ENCODE data around the gene TRMU. TPM values are rescaled to one million over a fixed set of nuclear protein-coding genes. Genes with fewer than 3 reads are reported as not detected.

Gene TRMU
- total and polyA plus RNA-seq, 4 experiments from 2014 or later, result 14.5 to 93.0 (median 48.6) TPM

- POLR2A ChIA-PET (ENCODE audit: partially characterized antibody), result no interaction called here
Measured at GRCh38 chr22:46381731-46382130, 46.2 kb downstream of the TRMU start.

GRCh38 chr22:46382524-46382923, 47.0 kb downstream of the TRMU start:
- H3K4me3 Mint-ChIP-seq, result no peak overlapping the region
- ChIA-PET POLR2A (ENCODE audit: partially characterized antibody) (no interaction called here), CTCF (ENCODE audit: partially characterized antibody) (no interaction called here)

More at GRCh38 chr22:46381731-46382130, 46.2 kb downstream of the TRMU start:
- Histone ChIP-seq H3K9me3 (ENCODE audit: control insufficient read depth in 1 of 2, low read length in 2 of 2) (no peaks in the 10 kb centered on the region), H3K4me1 (ENCODE audit: insufficient read depth, low read length) (no peaks in the 10 kb centered on the region), H3K27ac (ENCODE audit: low read depth, low read length) (no peak overlapping the region), H3K36me3 (ENCODE audit: insufficient read depth, low read length) (no peaks in the 10 kb centered on the region), H3K27me3 (ENCODE audit: insufficient read depth, low read length) (no peaks in the 10 kb centered on the region), H3K4me3 (ENCODE audit: low read length in 2 of 2) (no peak overlapping the region)
- intact Hi-C loops (cut with micrococcal nuclease), result no loop called here
- DNase-seq, result no peak
- no peak overlapping the region for H3K27ac Mint-ChIP-seq
- H3K36me3 Mint-ChIP-seq, result no peaks in the 10 kb centered on the region
- peaks cover 0 to 5% (median 0%) of the 10 kb centered on the region in 8 donors for H3K9me3 Mint-ChIP-seq
- H3K27me3 Mint-ChIP-seq, result peaks cover 0 to 2% of the 10 kb centered on the region in 2 donors
- CTCF ChIA-PET (ENCODE audit: partially characterized antibody), result interaction anchor here (1.1 kb wide), 1 partner anchor 14 kb away, joined by 4 read pairs; no protein-coding TSS in a partner anchor
- H3K4me3 Mint-ChIP-seq, result no peak overlapping the region
- no peaks in the 10 kb centered on the region for H3K4me1 Mint-ChIP-seq

GRCh38 chr22:46386312-46386711, 50.8 kb downstream of the TRMU start:
- Histone ChIP-seq H3K4me1 (ENCODE audit: insufficient read depth, low read length) (no peaks in the 10 kb centered on the region), H3K36me3 (ENCODE audit: insufficient read depth, low read length) (no peaks in the 10 kb centered on the region), H3K9me3 (ENCODE audit: control insufficient read depth in 1 of 2, low read length in 2 of 2) (no peaks in the 10 kb centered on the region), H3K27me3 (ENCODE audit: insufficient read depth, low read length) (no peaks in the 10 kb centered on the region), H3K4me3 (ENCODE audit: low read length in 2 of 2) (no peak overlapping the region), H3K27ac (ENCODE audit: low read depth, low read length) (no peak overlapping the region)
- no peak for DNase-seq
- Mint-ChIP-seq H3K27me3 (peaks cover 1 to 4% of the 10 kb centered on the region in 2 donors), H3K9me3 (no peaks in the 10 kb centered on the region), H3K4me3 (no peak overlapping the region), H3K27ac (no peak overlapping the region), H3K36me3 (no peaks in the 10 kb centered on the region), H3K4me1 (no peaks in the 10 kb centered on the region)
- ChIA-PET CTCF (ENCODE audit: partially characterized antibody) (interaction anchor here (1.0 kb wide), 1 partner anchor 19 kb away, joined by 3 read pairs; no protein-coding TSS in a partner anchor), POLR2A (ENCODE audit: partially characterized antibody) (no interaction called here)
- intact Hi-C loops (cut with micrococcal nuclease), result no loop called here

More at GRCh38 chr22:46382524-46382923, 47.0 kb downstream of the TRMU start:
- Mint-ChIP-seq H3K27me3 (no peaks in the 10 kb centered on the region), H3K4me1 (no peaks in the 10 kb centered on the region), H3K36me3 (no peaks in the 10 kb centered on the region), H3K9me3 (peaks cover 0 to 1% (median 0%) of the 10 kb centered on the region in 8 donors), H3K27ac (peak overlapping the region in 2 of 7 donors; percentile 36 to 64)
- no peak for DNase-seq
- no peaks in the 10 kb centered on the region for H3K4me1 ChIP-seq (ENCODE audit: insufficient read depth, low read length)
- no peaks in the 10 kb centered on the region for H3K27me3 ChIP-seq (ENCODE audit: insufficient read depth, low read length)
- no peaks in the 10 kb centered on the region for H3K36me3 ChIP-seq (ENCODE audit: insufficient read depth, low read length)
- intact Hi-C loops (cut with micrococcal nuclease), result no loop called here
- H3K4me3 ChIP-seq (ENCODE audit: low read length in 2 of 2), result no peak overlapping the region
- H3K9me3 ChIP-seq (ENCODE audit: control insufficient read depth in 1 of 2, low read length in 2 of 2), result no peaks in the 10 kb centered on the region
- no peak overlapping the region for H3K27ac ChIP-seq (ENCODE audit: low read depth, low read length)

- Histone ChIP-seq H3K27ac (ENCODE audit: low read depth, low read length) (no peak overlapping the region), H3K36me3 (ENCODE audit: insufficient read depth, low read length) (no peaks in the 10 kb centered on the region), H3K9me3 (ENCODE audit: control insufficient read depth in 1 of 2, low read length in 2 of 2) (no peaks in the 10 kb centered on the region), H3K27me3 (ENCODE audit: insufficient read depth, low read length) (no peaks in the 10 kb centered on the region), H3K4me3 (ENCODE audit: low read length in 2 of 2) (no peak overlapping the region), H3K4me1 (ENCODE audit: insufficient read depth, low read length) (no peaks in the 10 kb centered on the region)
- ChIA-PET POLR2A (ENCODE audit: partially characterized antibody) (no interaction called here), CTCF (ENCODE audit: partially characterized antibody) (no interaction called here)
- no peaks in the 10 kb centered on the region for H3K4me1 Mint-ChIP-seq
- H3K36me3 Mint-ChIP-seq, result no peaks in the 10 kb centered on the region
- no peak overlapping the region for H3K27ac Mint-ChIP-seq
- intact Hi-C loops (cut with micrococcal nuclease), result no loop called here
- peak in 1 of 5 donors; percentile 22 for DNase-seq
- H3K4me3 Mint-ChIP-seq, result no peak overlapping the region
- no peaks in the 10 kb centered on the region for H3K9me3 Mint-ChIP-seq
- peaks cover 3 to 4% of the 10 kb centered on the region in 2 donors for H3K27me3 Mint-ChIP-seq
Measured at GRCh38 chr22:46387748-46388147, 52.2 kb downstream of the TRMU start.

GRCh38 chr22:46388647-46389046, 53.1 kb downstream of the TRMU start:
- Mint-ChIP-seq H3K36me3 (no peaks in the 10 kb centered on the region), H3K4me1 (peaks cover 0 to under 1% (median under 1%) of the 10 kb centered on the region in 4 donors), H3K4me3 (no peak overlapping the region), H3K27me3 (peaks cover 4 to 5% of the 10 kb centered on the region in 2 donors), H3K9me3 (no peaks in the 10 kb centered on the region), H3K27ac (no peak overlapping the region)
- ChIA-PET POLR2A (ENCODE audit: partially characterized antibody) (no interaction called here), CTCF (ENCODE audit: partially characterized antibody) (no interaction called here)
- Histone ChIP-seq H3K4me3 (ENCODE audit: low read length in 2 of 2) (no peak overlapping the region), H3K27ac (ENCODE audit: low read depth, low read length) (no peak overlapping the region), H3K27me3 (ENCODE audit: insufficient read depth, low read length) (no peaks in the 10 kb centered on the region), H3K4me1 (ENCODE audit: insufficient read depth, low read length) (peaks cover under 1% of the 10 kb centered on the region), H3K36me3 (ENCODE audit: insufficient read depth, low read length) (no peaks in the 10 kb centered on the region), H3K9me3 (ENCODE audit: control insufficient read depth in 1 of 2, low read length in 2 of 2) (no peaks in the 10 kb centered on the region)
- DNase-seq, result no peak
- intact Hi-C loops (cut with micrococcal nuclease), result no loop called here

GRCh38 chr22:46389081-46389480, 53.6 kb downstream of the TRMU start:
- intact Hi-C loops (cut with micrococcal nuclease), result no loop called here
- Mint-ChIP-seq H3K27me3 (peaks cover 4 to 8% of the 10 kb centered on the region in 2 donors), H3K4me1 (peaks cover 3 to 5% (median 5%) of the 10 kb centered on the region in 4 donors), H3K9me3 (no peaks in the 10 kb centered on the region), H3K4me3 (no peak overlapping the region), H3K27ac (no peak overlapping the region), H3K36me3 (no peaks in the 10 kb centered on the region)
- H3K27me3 ChIP-seq (ENCODE audit: insufficient read depth, low read length), result no peaks in the 10 kb centered on the region
- peaks cover 5% of the 10 kb centered on the region for H3K4me1 ChIP-seq (ENCODE audit: insufficient read depth, low read length)
- CTCF ChIA-PET (ENCODE audit: partially characterized antibody), result no interaction called here
- H3K36me3 ChIP-seq (ENCODE audit: insufficient read depth, low read length), result no peaks in the 10 kb centered on the region
- DNase-seq, result peak in 1 of 5 donors; percentile 9
- no peak overlapping the region for H3K4me3 ChIP-seq (ENCODE audit: low read length in 2 of 2)
- no peak overlapping the region for H3K27ac ChIP-seq (ENCODE audit: low read depth, low read length)
- no peaks in the 10 kb centered on the region for H3K9me3 ChIP-seq (ENCODE audit: control insufficient read depth in 1 of 2, low read length in 2 of 2)
- POLR2A ChIA-PET (ENCODE audit: partially characterized antibody), result no interaction called here

GRCh38 chr22:46390105-46390651, 54.7 kb downstream of the TRMU start:
- no peak overlapping the region for H3K27ac ChIP-seq (ENCODE audit: low read depth, low read length)
- ChIA-PET CTCF (ENCODE audit: partially characterized antibody) (no interaction called here), POLR2A (ENCODE audit: partially characterized antibody) (no interaction called here)
- no peak overlapping the region for H3K4me3 ChIP-seq (ENCODE audit: low read length in 2 of 2)
- H3K36me3 Mint-ChIP-seq, result no peaks in the 10 kb centered on the region
- H3K27me3 Mint-ChIP-seq, result peaks cover 4 to 8% of the 10 kb centered on the region in 2 donors
- peaks cover 6% of the 10 kb centered on the region for H3K4me1 ChIP-seq (ENCODE audit: insufficient read depth, low read length)
- H3K36me3 ChIP-seq (ENCODE audit: insufficient read depth, low read length), result no peaks in the 10 kb centered on the region
- peaks cover 3 to 8% (median 5%) of the 10 kb centered on the region in 4 donors for H3K4me1 Mint-ChIP-seq
- no peaks in the 10 kb centered on the region for H3K9me3 ChIP-seq (ENCODE audit: control insufficient read depth in 1 of 2, low read length in 2 of 2)
- no peaks in the 10 kb centered on the region for H3K9me3 Mint-ChIP-seq
- peak in 1 of 5 donors; percentile 10 for DNase-seq
- no peak overlapping the region for H3K4me3 Mint-ChIP-seq
- intact Hi-C loops (cut with micrococcal nuclease), result no loop called here
- no peaks in the 10 kb centered on the region for H3K27me3 ChIP-seq (ENCODE audit: insufficient read depth, low read length)
- no peak overlapping the region for H3K27ac Mint-ChIP-seq

Measured in CD4-positive, alpha-beta memory T cell (primary cell).